ENCODE results near the gene CLTCL1.

Gene CLTCL1

DNA sequence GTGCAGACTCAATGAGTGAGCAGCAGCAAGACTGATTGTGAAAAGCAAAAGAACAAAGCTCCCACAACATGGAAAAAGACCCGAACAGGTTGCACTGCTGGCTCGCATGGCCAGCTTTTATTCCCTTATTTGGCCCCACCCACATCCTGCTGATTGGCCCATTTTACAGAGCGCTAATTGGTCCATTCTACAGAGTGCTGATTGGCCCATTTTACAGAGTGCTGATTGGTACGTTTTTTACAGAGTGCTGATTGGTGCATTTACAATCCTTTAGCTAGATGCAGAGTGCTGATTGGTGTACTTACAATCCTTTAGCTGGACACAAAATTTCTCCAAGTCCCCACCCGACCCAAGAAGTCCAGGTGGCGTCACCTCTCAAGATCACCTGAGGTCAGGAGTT, 97.6 kb downstream of the CLTCL1 start:
- DNase-seq, result no peak

DNA sequence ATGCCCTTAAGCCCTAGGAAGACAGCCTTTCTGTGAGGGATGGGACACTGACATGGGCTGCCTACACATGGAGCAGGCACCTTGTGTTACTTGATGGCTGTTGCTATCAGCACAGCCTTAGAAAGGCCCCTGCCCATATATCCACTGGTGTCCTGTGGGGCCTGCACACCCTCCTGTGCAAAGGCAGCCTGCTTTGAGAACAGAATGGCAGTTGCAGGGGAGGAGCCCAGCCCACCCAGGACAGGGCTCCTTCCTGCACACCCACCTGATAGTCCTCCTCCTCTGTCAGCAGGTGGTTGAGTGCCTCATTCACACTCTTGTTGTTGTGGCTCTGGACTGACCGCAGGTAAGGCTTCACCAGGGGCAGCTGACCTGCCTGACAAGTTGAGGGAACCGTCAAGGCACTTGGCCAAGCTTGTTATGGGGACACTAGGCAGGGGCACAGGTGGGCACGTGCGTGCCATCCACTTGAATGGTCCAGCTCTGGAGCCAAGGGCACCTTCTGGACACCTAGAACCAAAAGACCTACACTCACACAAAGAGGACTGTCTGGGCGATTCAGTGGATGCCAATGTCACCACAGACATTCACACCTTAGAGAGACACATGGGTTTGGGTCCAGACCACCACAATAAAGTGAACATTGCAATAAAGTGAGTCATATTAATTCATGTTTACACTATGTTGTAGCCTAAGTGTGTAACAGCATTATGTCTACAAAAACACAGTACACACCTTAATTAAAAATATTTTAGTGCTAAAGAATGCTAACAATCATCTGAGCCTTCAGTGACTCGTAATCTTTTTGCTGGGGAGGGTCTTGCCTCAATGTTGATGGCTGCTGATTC, 103.6 kb downstream of the CLTCL1 start:
- DNase-seq, result no peak

DNA sequence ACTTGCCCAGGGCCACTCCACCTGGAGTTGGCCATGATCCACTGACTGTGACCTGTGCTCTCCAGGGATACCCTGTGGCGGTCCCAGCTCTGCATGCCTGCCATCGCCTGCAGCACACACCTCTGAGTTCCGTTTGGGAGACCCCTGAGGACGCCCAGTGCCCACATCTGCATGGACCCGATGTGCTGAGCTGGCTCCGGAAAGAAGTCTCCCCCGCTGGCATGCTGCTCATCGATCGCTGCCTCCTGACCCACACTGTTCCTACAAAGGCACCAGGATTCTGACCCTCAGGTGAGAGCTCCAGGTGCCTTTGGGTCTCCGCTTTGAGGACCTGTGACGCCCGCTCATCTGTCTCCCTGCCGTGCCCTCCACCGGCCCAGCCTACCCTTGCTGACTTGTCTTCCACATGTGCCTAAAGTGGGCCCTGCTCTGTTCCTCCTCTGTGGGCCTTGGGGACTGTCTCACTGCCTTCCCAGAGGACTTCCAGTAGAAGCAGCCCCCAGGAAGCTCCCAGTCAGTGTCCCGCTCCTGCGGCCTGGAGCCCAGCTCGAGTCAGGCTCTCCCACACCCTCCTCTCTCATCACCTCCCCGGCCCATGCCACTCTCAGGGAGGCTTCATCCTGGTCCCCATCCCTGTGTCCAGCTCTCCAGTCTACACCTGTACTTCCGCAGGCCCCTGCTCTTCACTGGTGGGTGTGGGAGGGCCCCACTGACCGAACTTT, 107.1 kb downstream of the CLTCL1 start:
- no peak for DNase-seq

DNA sequence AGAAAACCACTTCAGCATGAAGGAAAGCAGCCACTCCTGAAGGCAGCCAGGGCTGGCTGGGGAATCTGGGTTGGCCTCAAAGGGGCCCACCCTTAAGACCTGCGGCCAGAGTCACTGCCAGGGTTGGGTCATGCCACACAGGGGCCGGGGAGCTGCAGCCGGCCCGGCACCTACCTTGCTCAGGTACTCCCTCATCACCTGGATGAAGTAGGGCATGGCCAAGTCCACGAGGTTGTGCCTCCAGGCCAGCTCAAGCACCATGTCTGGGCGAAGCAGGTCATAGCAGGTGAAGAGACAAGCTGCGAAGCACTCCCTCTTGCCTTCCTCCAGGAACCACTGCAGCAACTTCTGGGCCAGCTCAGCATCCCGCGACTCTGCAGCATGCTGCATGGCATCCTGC, 108.3 kb downstream of the CLTCL1 start:
- no peak for DNase-seq

DNA sequence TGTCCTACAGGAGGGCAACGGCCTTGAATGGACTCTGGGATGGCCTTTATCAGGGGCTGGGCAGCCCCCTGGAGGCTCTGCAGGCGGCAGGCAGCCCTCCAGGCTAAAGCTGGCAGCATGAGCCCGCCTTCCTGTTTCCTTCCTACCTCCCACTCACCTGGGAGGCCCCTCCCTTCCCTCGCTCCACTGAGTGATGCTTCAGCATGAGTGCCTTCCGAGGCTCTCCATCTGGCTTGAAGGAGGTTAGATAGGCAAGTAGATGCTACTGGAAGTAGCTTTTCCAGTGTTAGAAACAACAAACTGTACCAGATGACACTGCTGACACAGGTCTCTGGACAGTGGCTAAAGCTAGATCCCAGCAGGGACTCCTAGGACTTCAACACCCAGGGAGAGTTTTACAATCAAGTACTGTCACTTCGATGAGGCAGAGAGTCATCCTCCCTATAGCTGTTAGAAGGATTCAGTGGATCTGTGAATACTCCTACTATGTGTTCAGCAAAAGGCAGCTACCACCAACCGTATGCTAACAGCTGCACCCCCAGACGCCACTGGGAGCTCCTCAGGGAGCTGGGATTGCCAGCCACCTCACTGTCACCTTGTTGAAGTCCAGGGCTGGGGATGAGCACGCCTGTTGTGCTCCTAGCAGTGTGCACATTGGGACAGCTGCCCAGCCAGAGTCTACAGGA, 108.9 kb downstream of the CLTCL1 start:
- DNase-seq, result no peak

DNA sequence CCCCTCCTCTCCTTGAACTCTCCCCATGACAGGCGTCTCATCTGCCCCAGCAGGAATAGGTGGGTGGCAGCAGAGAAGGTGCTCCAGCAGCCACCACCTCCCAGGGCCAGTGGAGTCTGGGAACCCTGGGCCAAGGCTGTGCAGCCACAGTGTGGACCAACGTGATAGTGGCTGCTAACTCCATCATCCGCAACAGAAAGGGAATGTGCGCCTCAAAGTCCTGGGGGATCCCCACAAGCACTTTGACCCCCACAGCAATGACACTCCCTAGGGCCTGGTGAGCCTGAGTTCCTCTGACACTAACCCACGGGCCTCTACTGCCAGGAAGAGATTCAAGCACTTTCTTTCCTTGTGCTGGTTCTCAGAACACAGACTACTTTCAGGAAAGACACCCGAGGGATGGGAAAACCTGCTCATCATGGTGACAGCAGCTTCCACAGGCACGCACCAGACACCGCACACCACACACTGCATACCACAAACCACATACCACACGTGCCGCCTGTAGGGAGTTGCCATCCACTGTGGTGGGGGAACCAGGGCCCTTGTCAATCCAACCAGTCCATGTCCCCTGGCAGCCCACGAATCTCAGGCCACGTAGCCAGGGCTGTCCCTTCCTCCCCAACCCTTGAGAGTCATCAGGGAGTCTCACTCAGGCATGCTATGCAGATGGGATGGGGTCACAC, 109.6 kb downstream of the CLTCL1 start:
- no peak for DNase-seq

DNA sequence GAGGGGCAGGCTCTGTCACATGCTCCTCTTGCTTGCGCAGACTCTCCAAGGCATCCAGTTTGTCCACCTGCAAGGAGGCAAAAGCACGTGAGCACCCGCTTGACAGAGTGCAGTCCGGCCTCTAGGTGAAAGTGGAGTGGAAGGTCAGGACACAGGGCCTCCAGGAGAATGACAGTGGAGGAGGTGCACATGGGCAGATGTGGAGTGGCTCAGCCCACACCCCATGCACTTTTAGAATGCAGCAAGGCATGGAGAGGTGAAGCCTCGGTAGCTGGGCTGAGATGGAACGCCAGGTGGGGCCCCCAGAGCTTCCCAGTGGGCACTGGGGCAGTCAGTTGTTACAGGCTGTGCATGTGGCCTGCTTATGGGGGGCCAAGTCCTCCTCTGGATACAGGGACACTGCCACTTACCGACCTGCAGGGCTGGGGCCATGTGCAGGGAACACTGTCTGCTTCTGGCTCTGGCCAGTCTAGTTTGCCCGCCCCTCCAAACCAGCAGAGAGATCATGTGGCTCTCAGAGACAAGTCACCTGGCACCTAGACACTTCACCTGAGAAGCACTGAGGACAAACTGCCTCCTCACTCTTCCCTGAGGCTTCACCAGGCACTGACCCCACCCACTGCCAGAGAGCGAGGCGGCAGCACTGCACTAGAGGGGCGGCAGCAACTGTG, 110.6 kb downstream of the CLTCL1 start:
- no peak for DNase-seq

DNA sequence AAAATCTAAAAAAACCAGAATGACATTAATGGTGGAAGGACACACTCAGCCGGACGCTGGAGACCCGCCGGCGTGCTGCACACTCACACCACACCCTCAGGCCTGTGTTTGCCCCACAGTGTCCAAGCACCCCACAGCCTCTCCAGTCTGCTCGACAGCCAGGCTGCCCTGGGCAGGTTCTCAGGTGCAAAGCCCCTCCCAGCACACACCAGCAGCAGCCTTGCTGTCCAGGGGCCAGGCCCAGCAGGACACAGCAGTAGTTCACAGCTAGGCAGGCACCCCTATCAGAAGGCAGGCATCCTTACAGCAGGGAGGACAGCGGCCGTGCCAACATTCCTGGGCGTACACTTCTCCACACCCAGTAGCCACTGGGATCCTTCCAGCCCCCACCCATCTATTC, 111.3 kb downstream of the CLTCL1 start:
- DNase-seq, result no peak

DNA sequence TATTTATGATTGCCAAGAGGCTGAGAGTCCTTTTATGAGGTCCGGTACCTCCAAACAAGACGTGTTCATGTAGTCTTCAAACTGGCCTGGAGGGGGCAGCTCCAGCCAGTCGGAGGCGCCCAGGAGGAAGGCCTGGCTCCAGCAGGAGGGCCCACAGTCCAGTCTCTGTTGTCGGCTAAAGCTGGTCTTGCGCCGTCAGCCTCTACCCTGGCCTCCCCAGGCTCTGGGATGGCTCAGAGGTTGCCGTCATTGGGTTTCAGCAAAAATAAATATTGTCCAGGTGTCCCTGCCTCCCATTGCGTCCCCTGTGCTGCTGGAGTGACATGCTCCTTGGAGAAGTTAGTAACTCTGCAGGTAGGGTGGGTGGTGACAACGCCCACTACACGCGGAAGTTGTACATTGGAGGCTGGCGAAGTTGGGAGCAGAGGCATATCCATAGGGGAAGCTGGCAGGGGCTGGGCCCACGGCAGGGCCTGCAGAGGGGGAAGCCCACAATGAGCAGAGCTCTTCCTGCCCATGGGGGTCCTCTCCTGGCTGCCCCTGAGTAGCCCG, 111.9 kb downstream of the CLTCL1 start:
- DNase-seq, result peak in 2 of 5 donors; percentile 15 to 68

DNA sequence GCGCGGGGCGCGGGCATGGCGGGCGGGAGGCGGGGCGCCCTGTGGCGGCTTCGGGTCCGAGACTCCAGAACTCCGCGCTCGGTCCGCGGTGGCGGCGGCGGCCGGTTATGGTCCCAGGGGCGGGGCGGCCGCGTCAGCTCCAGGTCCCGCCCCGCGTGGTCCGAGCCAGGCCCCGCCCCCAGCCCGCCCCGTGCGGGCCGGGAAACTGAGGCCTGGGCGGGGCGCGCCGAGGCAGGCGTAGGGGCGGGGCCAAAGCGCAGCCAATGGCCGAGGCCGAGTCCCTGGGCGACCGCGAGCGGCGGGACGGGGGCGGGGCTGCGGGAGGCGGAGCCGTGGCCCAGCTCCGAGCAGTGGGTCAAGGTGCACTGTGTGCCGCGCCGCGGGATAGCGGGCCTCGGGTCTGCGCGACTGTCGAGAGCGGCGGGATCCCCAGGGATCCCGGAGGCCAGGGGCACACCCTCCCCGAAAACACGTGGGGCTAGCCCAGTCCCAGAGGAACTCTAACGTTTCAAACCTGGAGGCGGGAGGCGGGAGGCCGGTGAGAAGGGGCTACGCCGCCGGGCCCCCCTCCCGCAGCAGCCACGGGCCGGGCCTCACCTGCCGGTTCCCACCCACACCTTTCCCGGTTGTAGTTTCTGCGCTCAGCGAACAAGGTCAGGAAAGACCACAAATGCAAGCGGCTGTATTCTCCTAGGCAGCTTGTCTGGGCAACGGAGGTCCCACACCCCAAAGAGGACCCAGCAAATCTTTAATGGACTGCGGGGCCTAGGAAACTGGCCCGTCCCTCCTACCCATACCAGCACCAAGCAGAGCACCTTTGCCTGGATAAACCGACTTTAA, 112.6 kb downstream of the CLTCL1 start, which contains the start of gene SLC25A1:
Gene SLC25A1, minus strand, starts transcription at position 80 of the 840 bp plus-strand sequence. Its CDS starts 63 bp downstream, at position 17.
- DNase-seq, result peak; percentile 59 to 86 (median 66)

DNA sequence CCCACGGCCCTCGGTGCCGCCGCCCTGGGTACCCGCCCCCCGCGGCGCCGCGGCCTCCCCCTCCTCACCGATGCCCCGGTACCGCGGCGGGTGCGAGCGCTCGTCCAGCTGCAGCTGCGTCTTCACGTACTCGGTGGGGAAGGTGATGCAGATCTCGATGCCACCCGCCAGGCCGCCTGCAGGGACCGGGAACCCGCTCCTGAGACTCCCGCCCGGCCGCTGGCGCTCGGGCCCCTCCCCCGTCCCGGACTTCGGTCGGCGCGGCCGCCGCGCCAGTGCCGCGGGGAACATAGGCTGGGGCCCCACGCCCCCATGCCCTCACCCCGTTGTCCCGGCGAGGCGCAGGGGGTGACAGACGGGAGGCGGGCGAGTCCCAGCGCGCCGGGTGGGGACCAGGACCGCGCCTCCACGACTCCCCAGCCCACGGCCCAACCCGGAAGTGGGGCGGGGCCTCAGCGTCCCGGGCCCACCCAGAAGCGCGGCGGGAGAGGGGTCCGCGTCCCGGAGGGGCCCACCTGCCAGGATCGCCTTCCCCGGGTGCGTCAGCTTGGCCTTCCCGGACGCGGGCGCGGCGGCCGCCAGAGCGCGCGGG, 113.4 kb downstream of the CLTCL1 start:
- DNase-seq, result peak; percentile 40 to 65 (median 49)

DNA sequence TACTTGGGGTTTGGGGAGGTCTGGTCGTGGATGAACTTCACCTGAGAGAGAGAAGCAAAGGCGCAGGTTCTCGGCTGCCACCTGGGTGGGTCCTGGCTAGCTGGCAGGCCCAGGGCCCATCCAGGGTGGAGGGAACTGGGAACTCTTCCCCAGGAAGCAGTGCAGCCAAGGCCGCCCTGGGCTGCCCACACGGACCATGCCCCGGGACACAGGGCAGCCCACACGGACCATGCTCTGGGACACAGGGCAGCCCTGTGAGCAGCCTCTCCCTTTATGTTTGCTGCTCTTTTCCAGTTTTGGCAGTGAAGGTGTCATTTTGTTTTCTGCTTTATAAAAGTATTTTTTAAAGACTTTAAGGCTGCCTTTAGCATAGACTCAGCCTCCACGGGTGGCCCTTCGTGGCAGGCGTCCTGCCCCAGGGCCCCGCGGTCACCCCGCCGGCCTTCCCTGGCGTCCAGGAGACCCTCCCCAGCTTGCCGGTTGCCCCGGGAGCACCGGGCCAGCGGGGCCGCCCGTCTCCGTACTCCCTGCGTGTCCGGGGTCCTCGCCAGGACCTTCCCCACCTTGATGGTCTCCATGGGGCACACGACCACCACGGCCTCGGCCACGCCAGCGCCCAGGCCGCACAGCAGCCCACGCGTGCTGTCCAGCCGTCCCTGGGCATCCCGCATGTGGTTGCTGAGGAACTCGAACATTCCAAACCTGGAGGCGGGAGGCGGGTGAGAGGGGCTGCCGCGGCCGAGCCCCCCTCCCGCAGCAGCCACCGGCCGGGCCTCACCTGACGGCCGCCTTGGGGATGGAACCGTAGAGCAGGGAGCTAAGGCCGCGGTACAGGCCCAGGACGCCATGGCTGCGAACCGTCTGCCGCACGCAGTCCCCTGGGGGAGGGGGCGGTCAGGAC, 114.1 kb downstream of the CLTCL1 start:
- DNase-seq, result no peak

DNA sequence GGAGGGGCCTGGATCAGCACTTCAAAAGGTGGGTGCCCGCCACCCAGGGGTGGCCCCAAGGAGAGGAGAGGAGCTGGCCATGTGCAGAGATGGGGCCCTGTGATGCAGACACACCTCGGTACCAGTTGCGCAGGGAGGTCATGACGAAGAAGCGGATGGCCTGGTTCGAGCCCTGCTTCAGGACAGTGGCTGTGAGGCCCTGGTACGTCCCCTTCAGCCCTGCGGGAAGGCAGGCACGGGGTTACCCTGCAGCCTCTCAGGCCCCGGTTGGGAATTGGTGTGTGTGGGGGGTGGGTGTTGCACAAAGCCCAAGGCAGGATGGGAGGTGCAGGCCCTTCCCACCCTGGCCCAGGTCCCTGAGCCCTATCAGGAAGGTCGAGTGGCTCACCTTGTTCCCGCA, 114.8 kb downstream of the CLTCL1 start:
- DNase-seq, result no peak

DNA sequence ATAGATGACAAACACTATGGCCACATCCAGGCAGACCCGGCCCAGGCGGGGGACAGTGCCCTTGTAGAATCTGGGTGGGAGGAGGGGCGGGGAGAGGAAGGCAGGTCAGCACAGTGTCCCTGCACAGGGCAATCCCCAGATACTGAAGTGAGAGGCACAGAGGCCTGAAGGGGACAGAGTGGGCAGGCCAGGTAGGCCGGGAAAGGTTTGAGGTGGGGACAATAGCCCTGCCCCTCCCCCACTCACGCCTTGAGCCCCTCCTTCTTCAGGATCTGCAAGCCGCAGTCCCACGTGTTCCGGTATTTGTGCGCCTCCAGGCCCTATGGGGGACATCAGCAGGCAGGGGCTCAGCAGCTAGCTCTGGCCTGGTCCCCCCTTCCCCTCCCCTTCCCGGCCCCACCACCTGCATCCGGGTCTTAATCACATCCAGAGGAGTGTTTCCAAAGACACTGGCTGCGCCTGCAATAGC, 115.3 kb downstream of the CLTCL1 start:
- DNase-seq, result no peak

DNA sequence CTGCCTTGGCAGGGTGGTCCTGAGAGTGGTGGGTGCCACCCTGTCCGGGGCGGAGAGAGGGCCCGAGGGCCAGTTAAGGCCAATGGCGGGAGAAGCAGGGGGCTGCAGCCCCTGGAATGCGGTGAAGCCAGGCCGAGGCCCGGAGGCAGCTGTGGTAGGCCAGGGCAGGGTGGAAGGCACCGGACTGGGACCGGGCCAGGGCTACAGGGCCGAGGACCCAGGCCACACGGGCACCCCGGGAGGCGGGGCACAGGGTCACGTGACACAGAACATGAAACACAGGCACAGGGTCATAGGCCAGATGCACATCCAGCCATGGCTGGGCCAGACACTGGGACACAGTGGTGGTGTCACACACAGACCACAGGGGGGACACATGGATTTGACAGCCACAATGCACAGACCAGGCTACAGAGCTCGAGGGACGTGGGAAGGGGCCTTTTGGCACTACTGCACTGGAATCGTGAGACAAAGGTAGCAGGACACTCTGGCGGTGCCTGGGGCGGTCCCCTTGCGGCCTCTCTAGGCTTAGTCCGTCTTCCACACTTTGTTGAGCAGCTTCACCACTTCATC, 115.8 kb downstream of the CLTCL1 start:
- no peak for DNase-seq

DNA sequence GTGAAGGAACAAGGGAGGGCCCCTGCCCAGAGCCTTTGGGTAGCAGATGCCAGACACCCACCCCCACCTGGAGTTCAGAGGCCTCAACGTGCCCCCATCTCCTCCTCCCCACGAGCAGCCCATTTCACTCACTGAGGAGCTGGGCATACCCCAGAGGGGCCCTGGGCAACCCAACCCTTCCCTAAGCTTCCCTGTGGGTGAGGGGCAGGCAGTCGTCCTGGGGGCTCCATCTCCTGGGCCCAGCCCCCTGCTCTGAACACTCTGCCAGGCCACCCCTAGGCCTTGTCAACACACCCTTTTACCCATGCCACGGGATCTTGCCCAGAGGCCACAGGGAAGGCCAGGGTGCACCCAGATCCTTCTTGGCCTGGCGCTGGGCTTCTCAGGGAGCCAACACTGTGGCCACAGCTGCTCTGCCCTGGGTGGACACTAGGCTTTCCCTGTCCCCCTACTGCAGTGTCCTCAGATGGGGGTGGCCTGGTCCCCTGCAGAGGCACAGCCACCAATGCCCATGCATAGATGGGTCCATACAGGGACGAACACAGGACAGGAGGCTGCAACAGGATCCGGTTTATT, 116.4 kb downstream of the CLTCL1 start:
- no peak for DNase-seq

DNA sequence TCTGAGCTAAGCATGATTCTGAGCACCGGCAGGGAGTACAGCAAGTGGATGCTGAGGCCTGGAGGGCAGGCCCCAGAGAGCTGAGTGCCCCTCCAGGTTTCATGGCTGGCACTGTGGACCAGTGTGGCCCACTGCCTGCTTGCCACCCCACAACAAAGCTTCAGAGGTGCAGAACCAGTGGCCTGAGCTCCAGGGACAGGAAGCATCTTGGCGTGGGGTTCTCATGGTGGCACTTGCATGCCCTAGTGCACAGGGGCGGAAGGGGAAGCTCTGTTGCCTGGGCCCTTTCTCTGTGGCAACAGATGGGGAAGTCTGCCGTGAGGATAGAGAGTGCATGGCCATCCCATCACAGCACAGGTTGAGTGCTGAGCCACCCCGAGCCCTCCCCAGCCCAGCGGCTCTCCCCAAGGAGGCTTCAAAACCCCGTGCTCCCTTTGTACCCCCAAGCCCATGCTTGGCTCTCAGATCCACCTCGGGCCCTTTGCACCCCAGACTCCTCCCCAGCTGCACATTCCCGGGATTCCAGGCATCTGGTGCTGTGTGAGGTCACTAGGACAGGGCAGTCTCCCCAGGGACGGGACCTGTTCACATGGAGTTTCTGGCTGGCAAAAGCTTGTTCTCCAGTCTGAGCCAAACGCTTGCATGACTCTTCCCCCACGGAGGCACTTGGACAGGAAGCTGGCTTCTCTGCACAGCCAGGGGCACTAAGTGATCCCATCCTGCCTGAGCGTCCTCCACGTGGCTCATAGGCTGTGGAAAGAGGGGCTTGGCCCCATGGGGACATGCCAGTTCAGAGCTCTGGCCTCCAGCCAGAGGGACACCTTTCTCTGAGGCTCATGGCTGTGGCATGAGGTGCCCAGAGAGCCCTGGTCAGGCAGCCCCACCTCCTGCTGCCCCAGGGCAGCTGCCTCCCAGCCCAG, 117.2 kb downstream of the CLTCL1 start:
- no peak for DNase-seq

All from T-helper 1 cell (primary cell).